Measurements from ENCODE around the gene COLEC12.

GRCh38 chr18:275486-275885 lies 225.0 kb downstream of the COLEC12 start:
- TF ChIP-seq SIX5 (IDR thresholded peaks at IDR 0.05; ENCODE audit: low read depth, low read length, severe bottlenecking) (no peak), CTCF (IDR thresholded peaks at IDR 0.05 in 2 of 3, conservative IDR thresholded peaks at IDR 0.05 in 1 of 3; ENCODE audit: control insufficient read depth in 2 of 3, extremely low read depth in 1 of 3, insufficient read depth in 1 of 3, low read depth in 3 of 3, low read length in 3 of 3) (no peak), CBFB (IDR thresholded peaks at IDR 0.05; ENCODE audit: low read depth) (no peak), NFIC (IDR thresholded peaks at IDR 0.05; ENCODE audit: low read depth, low read length) (no peak)
- TF ChIP-seq, protein P1, sequence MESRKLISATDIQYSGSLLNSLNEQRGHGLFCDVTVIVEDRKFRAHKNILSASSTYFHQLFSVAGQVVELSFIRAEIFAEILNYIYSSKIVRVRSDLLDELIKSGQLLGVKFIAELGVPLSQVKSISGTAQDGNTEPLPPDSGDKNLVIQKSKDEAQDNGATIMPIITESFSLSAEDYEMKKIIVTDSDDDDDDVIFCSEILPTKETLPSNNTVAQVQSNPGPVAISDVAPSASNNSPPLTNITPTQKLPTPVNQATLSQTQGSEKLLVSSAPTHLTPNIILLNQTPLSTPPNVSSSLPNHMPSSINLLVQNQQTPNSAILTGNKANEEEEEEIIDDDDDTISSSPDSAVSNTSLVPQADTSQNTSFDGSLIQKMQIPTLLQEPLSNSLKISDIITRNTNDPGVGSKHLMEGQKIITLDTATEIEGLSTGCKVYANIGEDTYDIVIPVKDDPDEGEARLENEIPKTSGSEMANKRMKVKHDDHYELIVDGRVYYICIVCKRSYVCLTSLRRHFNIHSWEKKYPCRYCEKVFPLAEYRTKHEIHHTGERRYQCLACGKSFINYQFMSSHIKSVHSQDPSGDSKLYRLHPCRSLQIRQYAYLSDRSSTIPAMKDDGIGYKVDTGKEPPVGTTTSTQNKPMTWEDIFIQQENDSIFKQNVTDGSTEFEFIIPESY (IDR thresholded peaks at IDR 0.05): no peak

Measured in GM12878 (cell line).